Stimulated activated CD4-positive, alpha-beta T cell treated with anti-CD3 and anti-CD28 coated beads, Interleukin-1b, Interleukin-23, amount 100 ng/mL, for 4 hours (primary cell): ENCODE measurements around the gene CBX1.
"Not testable (repeated sequence)": the region's sequence is repeated elsewhere in the genome, so short reads cannot be mapped to it uniquely, and the experiment has no call there.

ENCODE experiments used
- DNase-seq, 2 donors: peaks; one replicate each; pipeline ENCODE4 v3.0.0-alpha.2; 2020; ENCODE audit warnings: low read depth in 2 of 2

The CBX1 gene

GRCh38 chr17:48052956-48053757, 48.1 kb downstream of the CBX1 start:
- DNase-seq: no peak

- no peak for DNase-seq
These were observed 49.4 kb downstream of the CBX1 start for GRCh38 chr17:48051706-48052486.

- DNase-seq: no peak
These were observed 50.0 kb downstream of the CBX1 start for GRCh38 chr17:48051283-48051682.

GRCh38 chr17:48048384-48049126, 52.7 kb downstream of the CBX1 start:
- DNase-seq: no peak

DNA sequence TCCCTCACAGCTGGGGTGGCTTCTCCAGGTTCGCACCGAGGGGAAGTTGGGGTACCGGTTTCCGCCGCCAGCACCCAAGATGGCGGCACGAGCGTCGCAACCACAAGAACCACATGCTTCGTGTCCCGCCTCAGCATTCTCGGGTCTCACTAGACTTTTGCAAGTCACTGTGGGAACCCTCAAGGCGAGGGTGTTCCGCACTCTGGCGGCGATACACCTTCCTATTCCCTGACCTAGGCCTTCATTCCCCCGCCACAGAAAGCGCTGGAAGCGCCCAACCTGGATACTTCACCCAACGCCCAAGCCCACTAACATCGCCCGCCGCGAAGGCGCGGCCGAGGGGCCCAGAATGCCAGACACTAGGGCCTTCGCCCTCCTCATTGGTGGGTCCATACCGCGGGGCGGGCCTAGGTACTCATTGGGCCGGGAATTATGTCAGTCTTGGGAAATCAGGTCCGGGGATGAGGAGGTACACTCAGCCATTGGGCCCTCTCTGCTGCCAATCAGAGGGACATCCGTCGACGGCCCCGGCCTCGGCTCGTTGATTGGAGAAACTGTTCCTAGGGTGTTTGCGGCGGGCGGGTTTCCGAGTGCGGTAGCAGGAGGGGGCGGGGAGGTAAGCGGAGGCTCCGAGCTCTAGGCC, 53.4 kb downstream of the CBX1 start, which contains the start of gene NFE2L1:
TSS of gene NFE2L1 (plus strand) at position 619 of the 643 bp plus-strand sequence. CDS start 2,760 bp downstream, outside the sequence.
- peak; percentile 92 to 93 for DNase-seq

- no peak for DNase-seq
These were observed 54.1 kb downstream of the CBX1 start for GRCh38 chr17:48047113-48047740.

- no peak for DNase-seq
These were observed 55.0 kb downstream of the CBX1 start for GRCh38 chr17:48046296-48046695.

DNA sequence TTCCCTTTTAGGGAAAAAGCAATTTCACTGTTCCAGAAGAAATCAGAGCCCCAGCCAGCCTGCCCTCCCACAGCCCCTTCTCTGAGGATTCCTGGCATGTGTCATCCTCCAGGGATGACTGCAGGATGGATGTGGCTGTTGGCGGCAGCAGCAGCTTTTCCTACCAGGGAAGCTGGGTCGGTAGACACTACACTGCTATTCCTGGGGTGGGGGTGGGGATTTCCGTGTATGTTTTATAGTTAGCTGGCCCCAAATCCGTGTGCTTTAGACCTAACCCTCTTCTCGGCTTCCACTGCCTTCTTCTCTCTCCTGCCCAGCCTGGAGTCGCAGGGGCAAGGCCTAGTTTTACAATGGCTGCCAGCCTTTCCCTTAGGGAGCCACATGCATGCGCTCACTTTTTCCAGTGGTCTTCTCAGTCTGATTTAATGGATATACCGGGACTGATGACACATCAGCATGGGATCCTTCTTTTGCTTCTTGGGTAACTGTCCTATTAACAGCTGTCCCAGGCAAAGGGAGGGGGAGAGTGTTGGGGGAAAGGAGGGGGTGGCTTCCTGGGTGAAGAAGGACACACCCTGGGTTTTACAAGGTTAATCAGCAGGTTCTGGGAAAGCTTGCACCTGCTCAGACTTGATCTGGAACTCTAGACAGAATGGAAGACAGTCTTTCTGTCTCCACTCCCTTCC, 55.8 kb downstream of the CBX1 start:
- DNase-seq: no peak

DNA sequence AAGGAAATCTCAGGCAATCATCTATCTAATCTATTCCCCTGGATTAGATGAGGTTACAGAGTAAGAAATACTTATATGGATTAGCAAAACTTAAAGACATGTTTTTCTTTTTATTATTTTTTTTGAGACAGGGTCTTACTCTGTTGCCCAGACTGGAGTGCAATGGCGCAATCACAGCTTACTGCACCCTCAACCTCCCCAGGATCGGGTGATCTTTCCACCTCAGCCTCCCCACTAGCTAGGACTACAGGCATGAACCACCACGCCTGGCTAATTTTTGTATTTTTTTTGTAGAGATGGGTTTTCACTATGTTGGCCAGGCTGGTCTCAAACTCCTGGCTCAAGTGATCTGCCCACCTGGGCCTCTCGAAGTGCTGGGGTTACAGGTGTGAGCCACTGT, 56.4 kb downstream of the CBX1 start:
- DNase-seq: no peak

DNA sequence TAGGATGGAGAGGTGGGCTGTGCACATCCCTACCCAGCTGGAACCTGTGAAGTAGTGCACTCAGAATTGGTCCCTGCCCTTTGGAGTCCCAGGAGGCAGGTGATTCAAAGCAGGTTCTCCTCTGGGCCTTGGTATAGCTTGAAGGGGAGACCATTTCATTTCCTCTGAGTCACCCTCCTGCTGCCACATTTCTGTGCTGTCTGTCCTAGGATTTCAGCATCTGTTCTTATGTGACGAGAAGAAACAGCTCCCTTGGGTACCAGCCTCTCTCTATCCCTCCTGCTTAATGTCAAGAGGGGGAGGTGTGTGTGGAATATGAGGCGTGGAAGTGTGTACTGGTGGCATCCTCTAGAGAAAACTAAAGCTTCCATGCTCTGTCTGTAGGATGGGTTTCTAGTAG, 58.1 kb downstream of the CBX1 start:
- DNase-seq: no peak

GRCh38 chr17:48038687-48039086, 62.6 kb downstream of the CBX1 start:
- DNase-seq: no peak

DNA sequence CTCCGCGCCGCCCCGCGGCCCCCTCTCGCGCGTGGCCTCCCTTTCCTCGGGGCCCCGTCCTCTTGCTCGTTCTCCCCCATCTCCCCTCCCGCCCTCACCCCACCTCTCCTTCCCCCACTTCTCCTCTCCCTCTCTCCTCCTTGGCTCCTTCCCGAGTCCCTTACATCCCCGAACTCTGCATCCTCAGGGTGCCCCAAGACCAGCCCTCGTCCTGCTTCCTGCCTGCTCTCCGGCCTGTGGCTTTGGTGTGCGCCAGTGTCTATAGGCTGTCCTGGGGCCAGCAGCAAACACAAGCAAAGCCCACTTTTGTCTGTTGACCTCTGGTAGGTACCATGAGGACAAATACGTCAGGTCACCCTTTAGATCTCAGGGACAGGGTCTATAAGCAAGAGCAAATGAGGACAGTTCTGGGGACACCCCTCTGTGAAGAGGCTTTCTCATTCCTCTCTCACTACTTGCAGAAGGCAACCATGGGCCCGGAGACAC, 63.4 kb downstream of the CBX1 start:
- DNase-seq: no peak

DNA sequence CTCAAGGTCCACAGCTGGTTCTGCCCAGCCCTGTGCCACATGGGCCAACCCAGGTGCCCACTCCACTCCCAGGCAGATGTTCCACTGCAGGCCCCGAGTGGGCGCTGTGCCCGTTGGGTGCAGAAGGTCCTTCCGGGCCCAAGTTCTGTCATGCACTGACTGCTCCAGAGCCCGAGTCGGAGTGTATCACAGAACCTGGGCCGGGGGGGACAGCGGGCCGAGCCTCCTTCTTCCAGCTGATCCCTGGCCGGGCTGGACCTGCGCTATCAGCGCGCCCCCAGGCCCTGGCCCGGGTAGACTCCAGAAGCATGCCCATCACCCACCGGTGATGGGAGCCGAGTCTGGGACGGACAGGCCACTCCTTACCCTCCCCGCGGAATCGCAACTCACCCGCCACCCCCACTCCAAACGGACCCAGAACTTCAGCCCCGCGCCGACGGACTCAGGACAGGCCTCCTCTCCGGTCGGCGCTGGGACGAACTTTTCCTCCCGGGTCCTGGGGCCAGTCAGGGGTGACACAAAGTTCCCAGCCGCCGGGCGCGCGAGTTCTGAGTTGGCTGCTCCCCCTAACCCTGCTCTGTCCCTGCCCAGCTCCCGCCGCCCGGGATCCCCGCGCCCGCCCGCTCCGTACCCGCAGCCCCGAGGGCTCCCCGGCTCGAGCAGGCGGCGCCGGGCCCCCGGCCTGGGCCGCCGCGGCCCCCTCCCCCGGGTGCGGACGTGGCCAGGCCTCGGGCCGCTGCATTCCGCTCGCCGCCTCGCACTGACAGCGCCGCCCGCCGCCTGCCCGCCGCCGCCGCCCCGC, 64.0 kb downstream of the CBX1 start, which contains the start of gene COPZ2:
TSS of gene COPZ2 (minus strand) at position 762 of the 802 bp plus-strand sequence. CDS start at position 742, 20 bp downstream.
- peak in 1 of 2 donors; percentile 45 for DNase-seq

- no peak for DNase-seq
These were observed 64.6 kb downstream of the CBX1 start for GRCh38 chr17:48036693-48037035.

DNA sequence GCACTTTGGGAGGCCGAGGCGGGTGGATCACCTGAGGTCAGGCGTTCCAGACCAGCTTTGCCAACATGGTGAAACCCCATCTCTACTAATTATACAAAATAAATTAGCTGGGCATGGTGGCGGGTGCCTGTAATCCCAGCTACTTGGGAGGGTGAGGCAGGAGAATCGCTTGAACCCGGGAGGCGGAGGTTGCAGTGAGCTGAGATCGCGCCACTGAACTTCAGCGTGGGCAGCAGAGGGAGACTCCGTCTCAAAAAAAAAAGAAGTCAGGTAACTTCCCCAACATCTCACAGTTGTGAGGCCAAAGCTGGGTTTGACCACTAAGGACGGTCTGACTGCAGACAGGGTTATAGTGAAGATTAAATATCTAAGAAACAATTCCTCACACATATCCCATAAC, 66.5 kb downstream of the CBX1 start:
- not testable (repeated sequence) for DNase-seq

DNA sequence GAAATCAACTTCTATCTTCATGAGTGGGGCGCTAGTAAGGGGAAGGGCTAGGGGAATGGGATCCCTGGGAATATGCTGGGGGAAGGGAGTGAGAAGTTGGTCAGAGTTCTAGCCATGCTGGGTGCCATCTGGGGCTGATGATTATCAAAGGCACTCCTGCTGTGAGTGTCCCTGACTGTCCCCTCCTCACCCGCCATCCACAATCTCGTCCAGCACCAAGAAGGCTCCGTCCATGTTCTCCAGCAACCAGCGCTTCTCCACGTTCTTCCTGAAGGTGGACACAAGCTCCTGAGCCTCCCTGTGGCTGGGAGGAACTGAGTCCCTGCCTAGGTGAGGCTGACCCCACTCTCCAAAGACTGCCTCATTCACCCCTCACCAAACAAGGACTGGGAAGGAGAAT, 69.3 kb downstream of the CBX1 start:
- no peak for DNase-seq

- no peak for DNase-seq
These were observed 70.7 kb downstream of the CBX1 start for GRCh38 chr17:48030531-48030930.

- no peak for DNase-seq
These were observed 72.5 kb downstream of the CBX1 start for GRCh38 chr17:48028736-48029135.

DNA sequence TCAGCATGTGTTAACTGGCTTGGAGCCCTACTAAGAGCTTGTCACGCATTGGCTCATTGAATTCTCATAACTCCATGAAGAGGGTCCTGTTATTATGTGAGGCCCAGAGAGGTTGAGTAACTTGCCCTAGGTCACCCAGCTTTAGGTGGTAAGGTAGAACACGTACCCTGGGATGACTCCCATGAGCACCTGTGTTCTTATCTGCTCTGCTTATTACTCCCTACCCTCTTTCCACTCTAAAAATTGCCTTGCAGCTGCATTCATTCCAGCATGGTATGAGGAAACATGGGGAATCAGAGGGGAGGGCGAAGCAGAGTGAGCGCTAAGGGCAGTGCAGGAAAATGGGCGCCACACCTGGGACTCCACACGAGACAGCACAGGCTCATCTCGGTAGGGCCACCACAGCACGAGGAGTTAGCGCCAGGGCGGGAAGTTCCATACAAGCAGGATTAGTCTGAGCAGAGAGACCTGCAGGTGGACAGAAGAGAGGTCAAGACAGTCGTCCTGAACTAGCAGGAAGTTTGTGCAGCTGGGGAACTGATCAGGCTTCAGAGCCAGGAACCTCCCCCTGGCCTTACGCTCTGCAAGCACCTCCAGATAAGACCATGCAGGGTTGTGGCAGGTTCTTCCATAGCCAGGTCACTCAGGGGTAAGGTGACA, 73.8 kb downstream of the CBX1 start:
- no peak for DNase-seq
